GM21390 (cell line): Measurements from ENCODE around the gene STK17B.
"Not testable (repeated sequence)": the region's sequence is repeated elsewhere in the genome, so short reads cannot be mapped to it uniquely, and the experiment has no call there.

Source experiments
- ATAC-seq: cut with Tn5 transposase; IDR thresholded peaks from one replicate; pipeline ENCODE4 v1.9.1; 2021; ENCODE audit not compliant: unreplicated experiment

Gene STK17B

GRCh38 chr2:196171248-196171871 lies at the start of gene STK17B:
Gene STK17B, minus strand, starts transcription at chr2:196171578. Its CDS starts 8,195 bp downstream, at chr2:196163383.
- peak; percentile 45 for ATAC-seq

GRCh38 chr2:196220671-196221070 lies 49.3 kb upstream of the STK17B start:
- ATAC-seq = no peak

GRCh38 chr2:196219671-196220070 lies 48.3 kb upstream of the STK17B start:
- no peak for ATAC-seq

- ATAC-seq = no peak
These were observed 46.7 kb upstream of the STK17B start for GRCh38 chr2:196218106-196218505.

GRCh38 chr2:196217116-196217515 lies 45.7 kb upstream of the STK17B start:
- peak; percentile 62 for ATAC-seq

- ATAC-seq = no peak
These were observed 44.0 kb upstream of the STK17B start for GRCh38 chr2:196215376-196215775.

GRCh38 chr2:196214156-196214555 lies 42.8 kb upstream of the STK17B start:
- ATAC-seq = no peak

- no peak for ATAC-seq
These were observed 42.0 kb upstream of the STK17B start for GRCh38 chr2:196213252-196213980.

GRCh38 chr2:196208915-196209314 lies 37.5 kb upstream of the STK17B start:
- no peak for ATAC-seq

- ATAC-seq = no peak
These were observed 35.4 kb upstream of the STK17B start for GRCh38 chr2:196206804-196207203.

GRCh38 chr2:196205881-196206435 lies 34.6 kb upstream of the STK17B start:
- ATAC-seq = no peak

- no peak for ATAC-seq
These were observed 33.8 kb upstream of the STK17B start for GRCh38 chr2:196205011-196205766.

- ATAC-seq = no peak
These were observed 30.0 kb upstream of the STK17B start for GRCh38 chr2:196201229-196202009.

- peak; percentile 98 for ATAC-seq
These were observed 29.2 kb upstream of the STK17B start for GRCh38 chr2:196200557-196200956.

GRCh38 chr2:196195758-196196157 lies 24.4 kb upstream of the STK17B start:
- no peak for ATAC-seq

GRCh38 chr2:196195302-196195701 lies 23.9 kb upstream of the STK17B start:
- ATAC-seq = no peak

- no peak for ATAC-seq
These were observed 20.2 kb upstream of the STK17B start for GRCh38 chr2:196191541-196191940.

- ATAC-seq = no peak
These were observed 16.6 kb upstream of the STK17B start for GRCh38 chr2:196187898-196188458.

GRCh38 chr2:196187175-196187700 lies 15.9 kb upstream of the STK17B start:
- ATAC-seq = not testable (repeated sequence)

GRCh38 chr2:196186266-196186980 lies 15.0 kb upstream of the STK17B start:
- ATAC-seq = no peak
